HCT116 (cell line): Measurements from ENCODE around the gene PMEPA1.

Source experiments
- CTCF ChIP-seq, 3 experiments: fragments of 200-600 bp in 1 of 3; sonication (generic) in 1 of 3; IDR thresholded peaks in 2 of 3; conservative IDR thresholded peaks in 1 of 3; 2 replicates each; pipeline ENCODE4 v1.5.1; 2012 to 2017; ENCODE audit warnings: low read depth in 2 of 3, low read length in 2 of 3, antibody characterized with exemption in 1 of 3, borderline replicate concordance in 1 of 3, control low read depth in 1 of 3, mild to moderate bottlenecking in 1 of 3, mixed read lengths in 1 of 3, mixed run types in 1 of 3, moderate library complexity in 1 of 3; ENCODE audit not compliant: insufficient read depth in 1 of 3
- EZH2phosphoT487 ChIP-seq: fragments of 200-600 bp; IDR thresholded peaks from 2 replicates; pipeline ENCODE4 v1.6.1; 2018; ENCODE audit warnings: antibody characterized with exemption, borderline replicate concordance
- MAX ChIP-seq: IDR thresholded peaks from 2 replicates; pipeline ENCODE4 v1.6.1; 2012

- TF ChIP-seq MAX = no peak
- no peak for TF ChIP-seq EZH2phosphoT487
- no peak for TF ChIP-seq CTCF (IDR thresholded peaks at IDR 0.05 in 2 of 3, conservative IDR thresholded peaks at IDR 0.05 in 1 of 3; ENCODE audit: borderline replicate concordance in 1 of 3, insufficient read depth in 1 of 3, low read depth in 2 of 3, low read length in 2 of 3)
Observed at GRCh38 chr20:57688295-57688694, 21.5 kb downstream of the PMEPA1 start.
